ENCODE results near the gene BPI.
"Not testable (repeated sequence)": the region's sequence is repeated elsewhere in the genome, so short reads cannot be mapped to it uniquely, and the experiment has no call there.

Gene BPI

DNA sequence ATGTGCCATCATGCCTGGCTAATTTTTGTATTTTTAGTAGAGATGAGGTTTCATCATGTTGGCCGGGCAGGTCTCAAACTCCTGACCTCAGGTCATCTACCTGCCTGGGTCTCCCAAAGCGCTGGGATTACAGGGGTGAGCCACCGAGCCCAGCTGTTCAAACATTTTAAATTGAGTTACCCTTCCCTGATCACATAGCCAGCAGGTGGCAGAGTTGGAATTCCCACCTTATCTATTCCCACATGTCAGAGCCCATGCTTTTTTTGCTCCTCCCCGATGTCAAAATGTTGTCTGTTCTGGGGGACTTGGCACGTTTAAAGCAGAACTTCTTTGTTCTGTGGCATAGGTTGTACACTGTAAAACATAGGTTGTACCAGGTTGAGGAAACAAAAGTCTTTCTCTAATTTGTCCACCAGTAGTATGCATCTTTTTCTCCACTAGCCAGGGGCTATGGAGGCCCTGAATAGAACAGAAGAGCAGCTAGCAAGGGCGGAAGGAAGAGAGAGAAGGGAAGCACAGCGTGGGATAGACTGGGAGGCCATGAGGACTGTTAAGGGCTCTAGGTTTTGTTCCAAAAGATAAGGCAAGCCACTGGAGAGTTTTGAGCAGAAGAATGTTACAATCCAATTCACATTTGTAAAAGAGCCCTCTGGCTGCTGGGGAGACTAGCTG, 35.0 kb downstream of the BPI start:
- DNase-seq = no peak

GRCh38 chr20:38339521-38339896, 35.6 kb downstream of the BPI start:
- not testable (repeated sequence) for DNase-seq

DNA sequence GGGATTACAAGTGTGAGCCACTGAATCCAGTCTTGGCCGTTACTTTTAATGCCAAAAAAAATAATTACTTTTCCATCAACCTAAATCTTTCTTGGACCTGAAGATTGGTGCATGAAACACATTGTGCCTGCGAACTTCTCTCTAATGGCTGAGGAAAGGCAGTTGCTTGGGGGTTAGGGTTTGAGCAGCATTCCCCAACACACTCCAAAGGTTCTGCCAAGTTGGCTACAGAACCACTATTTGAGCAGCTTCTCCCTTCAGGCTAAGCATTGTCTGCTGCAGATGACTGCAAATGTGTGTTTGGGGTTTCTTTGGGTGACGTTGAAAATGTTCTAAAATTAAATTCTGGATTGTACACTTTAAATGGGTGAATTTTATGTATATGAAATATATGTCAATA, 36.0 kb downstream of the BPI start:
- DNase-seq = no peak

DNA sequence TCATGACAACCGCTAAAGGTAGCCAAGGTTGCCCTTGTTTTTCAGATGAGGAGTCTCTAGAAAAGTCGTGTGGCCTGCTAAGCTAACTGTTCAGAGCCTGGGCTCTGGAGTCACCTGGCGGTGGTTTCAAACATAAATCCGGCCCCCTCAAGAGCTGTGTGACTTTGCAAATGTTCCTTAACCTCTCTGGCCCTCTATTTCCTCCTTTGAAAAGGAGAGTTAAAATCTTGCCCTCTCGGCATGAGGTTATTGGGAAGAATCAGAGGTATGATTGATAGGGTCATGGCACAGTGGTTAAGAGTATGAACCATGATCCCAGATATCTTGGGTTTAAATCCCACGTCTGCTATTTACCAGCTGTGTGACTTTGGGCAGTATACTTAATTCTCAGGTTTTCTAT, 36.7 kb downstream of the BPI start:
- DNase-seq = no peak

GRCh38 chr20:38342216-38342615, 38.3 kb downstream of the BPI start:
- DNase-seq = no peak

GRCh38 chr20:38342713-38343310, 38.9 kb downstream of the BPI start:
- DNase-seq = no peak

DNA sequence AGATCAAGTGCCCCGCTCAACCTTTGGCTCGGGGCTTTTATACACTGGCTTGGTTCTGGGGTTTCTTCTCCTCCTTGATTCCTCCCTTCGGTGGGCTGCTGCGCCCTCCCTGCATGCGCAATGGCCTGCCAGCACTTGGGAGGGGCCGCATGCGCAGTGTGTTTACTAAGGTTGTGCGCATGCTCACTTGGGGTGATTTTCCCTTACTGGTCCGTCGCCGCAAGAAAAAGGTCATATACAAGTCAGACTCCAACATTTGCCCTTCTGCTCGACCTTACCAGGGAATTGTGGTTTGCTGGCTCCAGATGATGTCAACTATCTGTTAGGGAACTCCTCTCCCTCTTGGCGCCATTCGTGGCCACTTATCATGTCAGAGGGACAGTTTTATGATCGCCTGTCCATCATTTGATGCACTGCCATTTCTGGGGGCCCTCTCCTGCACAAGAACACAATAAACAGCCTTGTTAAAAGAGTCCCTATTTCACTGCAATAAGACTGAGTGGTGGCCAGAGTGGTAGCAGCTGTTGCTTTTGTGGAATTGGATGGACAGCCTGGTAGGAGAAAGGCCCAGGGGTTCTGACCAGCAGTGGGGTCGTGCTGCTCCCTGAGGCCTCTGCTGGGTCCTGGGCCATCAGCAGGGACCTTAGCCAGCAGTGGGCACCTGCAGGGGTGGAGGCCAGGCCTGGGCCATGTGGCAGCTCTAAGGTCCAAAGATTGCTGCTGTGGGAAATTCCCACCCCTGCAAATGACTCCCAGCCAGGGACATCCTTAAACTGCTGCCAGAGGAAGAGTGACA, 39.6 kb downstream of the BPI start:
- DNase-seq = no peak

GRCh38 chr20:38344107-38344701, 40.2 kb downstream of the BPI start:
- DNase-seq = no peak

GRCh38 chr20:38345643-38346042, 41.7 kb downstream of the BPI start:
- DNase-seq = no peak

DNA sequence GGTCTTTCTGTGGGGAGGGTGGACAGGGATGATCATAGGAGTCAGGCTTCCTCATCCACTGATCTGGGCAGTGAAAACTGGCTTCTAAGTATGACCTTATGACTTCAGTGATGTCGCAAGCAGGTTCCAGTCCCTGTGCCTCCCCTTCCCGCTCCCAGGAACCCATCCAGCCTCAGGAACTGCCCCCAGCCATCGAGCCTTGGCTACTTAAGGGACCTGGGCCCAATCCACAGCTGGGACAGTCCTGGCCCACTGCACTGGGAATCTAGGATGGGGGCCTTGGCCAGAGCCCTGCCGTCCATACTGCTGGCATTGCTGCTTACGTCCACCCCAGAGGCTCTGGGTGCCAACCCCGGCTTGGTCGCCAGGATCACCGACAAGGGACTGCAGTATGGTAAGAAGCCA, 42.3 kb downstream of the BPI start, which contains the start of gene LBP:
TSS of gene LBP (plus strand) at position 236 of the 405 bp plus-strand sequence. CDS start at position 271, 35 bp downstream.
- DNase-seq = no peak

DNA sequence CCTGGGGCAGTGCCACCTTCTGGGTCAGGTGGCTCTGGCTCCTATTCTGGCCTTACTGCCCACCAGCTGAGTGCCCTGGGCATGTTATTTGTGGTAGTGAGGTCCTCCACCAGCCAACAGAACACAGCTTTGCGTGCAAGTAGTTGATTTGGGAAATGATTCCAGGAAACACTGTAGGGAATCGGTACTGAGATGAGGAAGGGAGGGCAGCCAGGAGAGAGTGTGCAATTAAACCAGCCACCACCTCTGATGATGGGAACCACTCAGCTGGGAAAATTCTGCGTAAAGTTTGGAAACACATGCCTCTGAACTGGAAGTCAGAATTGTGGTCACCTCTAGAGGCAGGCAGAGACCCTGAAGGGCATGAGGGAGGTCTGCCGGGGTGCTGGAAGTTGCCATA, 42.8 kb downstream of the BPI start:
- DNase-seq = no peak

DNA sequence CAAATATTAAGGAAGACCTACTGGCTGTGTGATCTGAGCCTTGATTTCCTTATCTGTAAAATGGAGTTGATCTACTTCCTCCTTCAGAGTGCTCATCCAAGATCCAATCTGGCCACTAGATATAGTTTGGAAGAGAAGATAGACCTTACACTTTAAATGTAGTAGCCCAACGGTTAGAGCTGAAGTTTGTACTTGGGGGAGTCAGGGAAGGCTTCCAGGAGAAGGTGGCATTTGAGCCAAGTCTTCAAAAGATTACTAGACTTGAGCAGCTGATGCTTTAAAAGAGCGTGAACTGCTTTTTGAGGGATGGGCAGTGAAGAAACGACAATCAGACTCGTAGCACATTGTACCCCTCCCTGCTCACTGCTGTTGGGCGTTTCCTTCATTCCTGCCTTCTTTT, 45.9 kb downstream of the BPI start:
- DNase-seq = no peak

DNA sequence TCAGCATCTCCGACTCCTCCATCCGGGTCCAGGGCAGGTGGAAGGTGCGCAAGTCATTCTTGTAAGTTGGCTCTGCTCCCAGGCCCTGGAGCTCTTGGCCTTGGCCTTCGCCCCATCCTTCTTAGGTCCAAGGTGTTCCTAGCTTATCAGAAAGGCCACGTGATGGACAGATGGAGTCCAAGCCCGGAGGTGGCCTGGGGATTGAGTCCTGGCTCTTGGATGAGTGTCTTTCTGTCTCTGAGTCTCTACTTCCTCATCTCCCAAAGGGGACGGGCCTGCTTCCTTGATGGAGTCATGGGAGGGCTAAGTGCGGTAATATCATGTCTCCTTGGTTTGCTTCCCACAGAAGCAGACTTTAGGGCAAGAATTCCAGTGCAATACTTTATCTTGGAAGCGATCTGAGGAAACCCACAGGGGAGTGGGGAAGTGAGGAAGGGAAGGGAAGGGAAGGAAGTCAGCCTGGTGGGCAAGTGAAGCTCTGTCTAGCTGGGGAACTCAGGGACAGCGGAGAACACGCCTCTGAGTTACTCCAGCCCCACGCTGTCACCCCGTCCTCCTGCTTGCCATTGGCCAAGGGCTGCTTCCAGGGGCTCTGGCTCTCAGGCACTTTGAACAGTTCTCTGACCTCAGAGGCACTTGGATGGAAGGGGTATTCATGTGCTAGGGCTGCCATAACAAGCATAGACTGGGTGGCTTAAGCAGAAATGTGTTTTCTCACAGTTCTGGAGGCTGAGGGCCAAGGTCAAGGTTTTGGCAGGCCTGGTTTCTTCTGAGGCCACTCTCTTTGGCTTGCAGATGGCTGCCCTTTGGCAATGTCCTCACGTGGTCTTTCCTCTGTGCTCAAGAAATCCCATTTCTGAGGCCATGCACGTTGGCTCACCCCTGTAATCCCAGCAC, 47.2 kb downstream of the BPI start:
- no peak for DNase-seq

- DNase-seq = no peak
Measured at GRCh38 chr20:38353316-38353715, 49.4 kb downstream of the BPI start.

DNA sequence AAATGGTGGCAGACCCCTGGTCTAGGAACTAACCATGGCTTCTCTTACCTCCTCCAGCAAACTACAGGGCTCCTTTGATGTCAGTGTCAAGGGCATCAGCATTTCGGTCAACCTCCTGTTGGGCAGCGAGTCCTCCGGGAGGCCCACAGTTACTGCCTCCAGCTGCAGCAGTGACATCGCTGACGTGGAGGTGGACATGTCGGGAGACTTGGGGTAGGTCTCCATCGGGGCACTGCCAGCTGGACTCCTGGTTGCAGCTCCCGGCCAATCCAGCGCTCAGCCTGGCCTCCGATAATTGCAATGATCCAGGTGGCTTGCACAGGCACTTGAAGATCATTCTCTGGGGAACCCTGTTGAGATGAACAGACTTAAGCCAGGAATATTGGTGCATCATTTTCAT, 50.3 kb downstream of the BPI start:
- no peak for DNase-seq

DNA sequence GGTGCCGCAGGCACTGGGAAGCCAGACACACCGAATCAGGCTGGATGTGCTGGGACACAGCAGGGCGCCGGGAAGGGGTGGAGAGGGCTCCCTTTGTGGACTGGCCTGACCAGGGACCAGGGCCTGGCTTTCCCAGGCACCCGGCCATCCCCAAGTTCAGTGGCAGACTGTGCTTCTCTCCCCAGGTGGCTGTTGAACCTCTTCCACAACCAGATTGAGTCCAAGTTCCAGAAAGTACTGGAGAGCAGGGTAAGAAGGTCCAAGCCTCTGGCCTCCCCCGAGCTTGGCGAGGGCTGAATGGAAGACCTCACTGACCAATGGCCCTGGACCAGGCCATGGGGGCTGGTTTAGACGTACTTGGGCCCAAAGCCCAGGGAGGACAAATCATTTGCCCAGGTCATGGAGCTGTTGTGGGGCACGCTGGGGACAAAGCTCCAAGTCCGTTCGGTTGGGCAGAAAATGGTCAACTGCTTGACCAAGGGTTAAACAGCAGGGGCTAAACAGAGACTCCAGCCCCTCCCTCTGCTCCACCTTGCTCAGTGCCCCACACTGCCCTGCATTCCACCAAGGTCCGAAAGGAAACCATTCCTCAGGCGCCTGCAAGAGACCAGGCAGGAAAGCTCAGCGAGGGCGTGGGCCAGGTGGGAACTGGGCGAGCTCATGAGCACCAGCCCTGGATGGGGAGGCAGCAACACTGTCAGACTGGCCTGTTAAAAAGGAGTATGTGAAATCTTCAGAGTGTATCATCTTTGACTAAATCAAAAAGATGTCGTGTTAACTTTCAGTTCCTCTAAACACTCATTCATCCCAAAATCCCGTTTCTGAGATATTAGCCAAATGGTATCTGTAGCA, 51.4 kb downstream of the BPI start:
- no peak for DNase-seq

GRCh38 chr20:38357653-38358207, 53.8 kb downstream of the BPI start:
- no peak for DNase-seq

DNA sequence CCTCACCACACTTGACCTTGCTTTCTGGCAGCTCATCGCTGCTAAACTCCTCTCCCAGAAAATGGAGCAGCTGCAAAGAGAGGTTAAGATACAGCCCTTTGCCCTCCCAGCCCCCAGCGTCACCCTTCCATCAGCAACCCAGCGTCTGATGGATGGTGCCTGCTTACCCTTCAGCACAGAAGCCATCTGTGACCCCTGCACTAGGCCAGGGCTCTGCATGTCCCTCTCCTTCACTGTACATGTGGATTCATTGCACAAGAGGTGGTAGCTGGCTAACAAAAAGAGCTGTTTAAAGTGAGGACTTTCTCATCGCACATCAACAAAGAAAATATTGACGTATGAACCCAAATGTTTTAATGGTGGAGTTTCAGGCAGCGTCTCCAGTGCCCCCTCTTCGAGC, 54.6 kb downstream of the BPI start:
- no peak for DNase-seq

- no peak for DNase-seq
Measured at GRCh38 chr20:38363004-38363747, 59.2 kb downstream of the BPI start.

- DNase-seq = no peak
Measured at GRCh38 chr20:38369389-38369788, 65.4 kb downstream of the BPI start.

DNA sequence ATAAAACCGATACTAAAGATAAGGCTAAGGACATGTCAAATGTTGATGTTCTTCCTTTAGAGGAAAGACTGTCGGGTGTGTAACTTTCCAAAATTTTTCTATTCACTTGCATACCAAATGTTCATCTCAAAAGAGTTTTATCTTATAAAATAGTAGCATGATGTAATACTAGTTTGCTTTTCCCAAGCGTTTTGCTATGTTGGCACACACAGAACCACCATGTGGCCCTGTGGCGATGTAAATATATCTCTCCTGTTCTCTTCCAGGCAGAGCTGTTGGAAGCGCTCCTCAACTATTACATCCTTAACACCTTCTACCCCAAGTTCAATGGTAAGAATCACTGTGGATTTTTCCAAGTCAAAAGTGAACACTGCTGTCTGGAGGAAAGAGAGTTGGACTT, 68.8 kb downstream of the BPI start:
- DNase-seq = no peak
